ENCODE measurements around the gene WWC2.

DNA sequence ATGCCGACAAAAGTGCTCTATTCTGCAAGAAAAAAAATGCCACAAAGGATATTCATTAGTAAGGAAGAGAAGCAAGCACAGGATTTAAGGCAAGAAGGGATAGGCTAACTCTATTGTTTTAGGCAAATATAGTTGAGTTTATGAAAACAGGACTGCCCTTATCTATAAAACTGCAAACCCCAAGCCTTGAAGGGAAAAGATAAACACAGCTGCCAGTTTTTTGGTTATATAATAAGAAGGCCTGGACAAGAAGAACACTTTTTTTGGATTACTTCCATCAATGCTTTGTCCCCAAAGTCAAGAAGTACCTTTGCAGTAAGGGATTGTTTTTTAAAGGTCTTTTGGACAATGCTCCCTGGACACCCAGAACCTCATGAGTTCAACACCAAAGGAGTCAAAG is 45.4 kb upstream of the WWC2 start:
- TF ChIP-seq, protein P1, sequence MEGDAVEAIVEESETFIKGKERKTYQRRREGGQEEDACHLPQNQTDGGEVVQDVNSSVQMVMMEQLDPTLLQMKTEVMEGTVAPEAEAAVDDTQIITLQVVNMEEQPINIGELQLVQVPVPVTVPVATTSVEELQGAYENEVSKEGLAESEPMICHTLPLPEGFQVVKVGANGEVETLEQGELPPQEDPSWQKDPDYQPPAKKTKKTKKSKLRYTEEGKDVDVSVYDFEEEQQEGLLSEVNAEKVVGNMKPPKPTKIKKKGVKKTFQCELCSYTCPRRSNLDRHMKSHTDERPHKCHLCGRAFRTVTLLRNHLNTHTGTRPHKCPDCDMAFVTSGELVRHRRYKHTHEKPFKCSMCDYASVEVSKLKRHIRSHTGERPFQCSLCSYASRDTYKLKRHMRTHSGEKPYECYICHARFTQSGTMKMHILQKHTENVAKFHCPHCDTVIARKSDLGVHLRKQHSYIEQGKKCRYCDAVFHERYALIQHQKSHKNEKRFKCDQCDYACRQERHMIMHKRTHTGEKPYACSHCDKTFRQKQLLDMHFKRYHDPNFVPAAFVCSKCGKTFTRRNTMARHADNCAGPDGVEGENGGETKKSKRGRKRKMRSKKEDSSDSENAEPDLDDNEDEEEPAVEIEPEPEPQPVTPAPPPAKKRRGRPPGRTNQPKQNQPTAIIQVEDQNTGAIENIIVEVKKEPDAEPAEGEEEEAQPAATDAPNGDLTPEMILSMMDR (IDR thresholded peaks at IDR 0.05) = no peak
- TF ChIP-seq POLR2A (IDR thresholded peaks at IDR 0.05) = no peak
